GM12891 (cell line): ENCODE measurements around the gene PGGHG.
"Not testable (repeated sequence)": the region's sequence is repeated elsewhere in the genome, so short reads cannot be mapped to it uniquely, and the experiment has no call there.

Experiments used
- DNase-seq: peaks from one replicate; pipeline ENCODE4 v3.0.0; 2011; ENCODE audit warnings: low spot score; ENCODE audit not compliant: insufficient read length
- FAIRE-seq: peaks from 2 replicates; lab custom pipeline; 2011; peaks lifted over from hg19 to GRCh38; lab: Jason Lieb, UNC
- PAX5 ChIP-seq: IDR thresholded peaks from 2 replicates; pipeline ENCODE4 v1.6.1; 2011; ENCODE audit warnings: low read length, moderate library complexity, mild to moderate bottlenecking; ENCODE audit not compliant: insufficient read depth, severe bottlenecking
- POLR2A ChIP-seq: IDR thresholded peaks from 2 replicates; pipeline ENCODE4 v1.6.1; 2011; ENCODE audit warnings: low read depth, low read length, control low read depth
- POLR2AphosphoS5 ChIP-seq: IDR thresholded peaks from 2 replicates; pipeline ENCODE4 v1.6.1; 2011; ENCODE audit warnings: low read depth, low read length, control low read depth
- POU2F2 ChIP-seq: IDR thresholded peaks from 2 replicates; pipeline ENCODE4 v1.6.1; 2011; ENCODE audit warnings: low read depth, mild to moderate bottlenecking, control low read depth, low read length, moderate library complexity
- SPI1 ChIP-seq: IDR thresholded peaks from 2 replicates; pipeline ENCODE4 v1.6.1; 2011; ENCODE audit warnings: low read depth, low read length, control low read depth
- TAF1 ChIP-seq: IDR thresholded peaks from 2 replicates; pipeline ENCODE4 v1.6.1; 2011; ENCODE audit warnings: low read depth, low read length, control low read depth

PGGHG gene

GRCh38 chr11:268716-269145, 20.2 kb upstream of the PGGHG start:
- 0 out of 2 replicates have a peak, but pooled peaks have one; percentile 13 for TF ChIP-seq POLR2AphosphoS5
- DNase-seq, FAIRE-seq: not testable (repeated sequence)

DNA sequence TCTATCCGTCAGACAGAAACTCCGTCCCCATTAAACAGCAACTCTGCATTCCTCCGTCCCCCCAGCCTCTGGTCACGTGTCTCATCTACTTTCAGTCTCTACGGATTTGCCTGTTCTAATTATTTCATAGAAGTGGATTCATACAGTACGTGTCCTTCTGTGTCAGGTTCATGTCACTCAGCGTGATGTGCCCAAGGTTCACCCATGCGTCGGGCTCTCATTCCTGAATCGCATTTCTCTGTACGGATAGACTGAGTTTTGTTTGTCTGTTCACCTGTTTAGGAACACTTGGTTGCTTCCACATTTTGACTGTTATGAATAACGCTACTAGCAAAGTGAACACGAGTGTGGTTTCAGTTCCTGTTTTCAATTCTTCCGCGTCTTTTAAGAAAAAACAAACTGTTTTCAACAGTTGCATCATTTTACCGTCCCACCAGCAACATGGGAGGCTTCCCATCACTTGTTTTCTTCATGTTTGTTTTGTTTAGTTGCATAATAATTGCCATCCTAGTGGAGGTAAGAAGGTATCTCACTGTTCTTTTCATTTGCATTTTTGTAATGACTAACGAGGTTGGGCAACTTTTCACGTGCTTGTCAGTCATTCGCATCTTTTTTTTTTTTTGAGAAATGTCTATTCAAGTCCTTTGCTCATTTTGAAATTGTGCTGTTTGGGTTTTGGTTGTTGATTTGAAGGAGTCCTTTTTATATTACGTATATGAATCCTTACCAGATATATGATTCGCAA, 19.6 kb upstream of the PGGHG start:
- FAIRE-seq (peak; percentile 97), DNase-seq (no peak)

DNA sequence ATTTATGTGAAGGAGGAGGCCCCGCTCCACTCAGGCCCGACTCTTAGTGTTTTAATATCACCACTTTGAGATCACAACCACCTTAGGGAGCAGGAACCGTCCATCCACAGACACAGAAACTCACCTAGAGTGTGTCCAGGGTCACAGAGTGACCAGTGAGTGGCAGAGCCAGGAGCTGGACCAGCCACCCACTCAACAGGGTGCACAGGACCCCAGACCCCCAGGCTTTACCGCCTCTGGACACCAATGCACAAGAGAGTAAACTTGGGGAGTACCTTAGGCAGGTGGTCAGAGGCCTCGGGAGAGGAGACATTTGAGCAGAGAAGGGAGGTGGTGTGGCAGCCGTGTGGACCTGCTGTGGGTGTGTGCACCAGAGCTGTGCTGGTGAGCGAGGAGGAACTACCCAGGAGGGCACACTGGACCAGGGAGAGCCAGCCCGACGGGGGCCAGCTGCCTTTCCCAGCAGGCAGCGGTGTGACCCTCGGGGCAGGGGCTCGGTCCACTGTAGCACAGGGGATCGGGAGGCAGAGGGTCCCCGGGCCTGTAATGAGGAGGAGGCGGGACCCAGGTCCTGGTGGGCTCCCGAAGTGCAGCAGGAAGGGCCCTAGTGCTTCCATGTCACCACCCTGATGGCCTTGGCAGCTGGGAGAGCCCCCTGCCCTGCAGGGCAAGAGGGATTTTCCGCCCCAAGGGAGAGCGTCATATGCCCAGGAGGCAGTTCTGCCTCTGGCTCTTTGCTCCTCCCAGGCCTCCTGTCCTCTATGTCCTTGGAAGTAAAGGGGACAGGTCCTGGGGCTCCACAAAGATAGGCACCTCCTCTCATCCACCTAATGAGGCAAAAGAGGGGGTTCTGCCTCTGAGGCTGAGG, 18.2 kb upstream of the PGGHG start:
- TF ChIP-seq TAF1 (no peak), POLR2AphosphoS5 (no peak), POU2F2 (no peak), SPI1 (no peak), POLR2A (no peak), PAX5 (no peak)
- DNase-seq: no peak
- FAIRE-seq: peak; percentile 57

More for the DNA sequence above, 19.6 kb upstream of the PGGHG start:
- TF ChIP-seq POLR2A: no peak; the same call in 1 of the 2 replicates
- 0 out of 2 replicates have a peak, but pooled peaks have one; percentile 46 for TF ChIP-seq POLR2AphosphoS5
- peak; percentile 100 for TF ChIP-seq SPI1
- no peak for TF ChIP-seq PAX5
- peak; percentile 43; the same call in 1 of the 2 replicates for TF ChIP-seq TAF1
- TF ChIP-seq POU2F2: peak; percentile 55; the same call in 1 of the 2 replicates

DNA sequence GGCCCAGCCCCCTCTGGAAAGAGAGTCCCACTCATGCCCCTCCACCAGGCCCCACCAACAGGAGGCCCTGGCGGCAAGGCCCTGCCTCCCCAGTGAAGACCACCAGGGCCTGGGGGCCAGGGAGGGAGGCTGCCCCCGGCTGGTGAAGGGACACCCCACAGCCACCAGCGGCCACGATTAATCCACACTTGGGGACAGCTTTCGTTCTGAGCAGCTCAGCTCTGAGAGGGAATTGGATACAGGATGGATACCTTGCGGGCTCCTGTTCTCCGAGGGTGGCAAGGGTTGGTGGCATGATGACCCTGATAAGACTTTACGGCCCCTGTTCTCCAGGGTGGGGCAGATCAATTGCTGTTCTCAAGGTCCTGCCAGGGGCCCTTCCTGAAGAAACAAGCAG, 17.6 kb upstream of the PGGHG start:
- TF ChIP-seq SPI1: no peak
- TF ChIP-seq POLR2AphosphoS5: no peak
- DNase-seq (no peak), FAIRE-seq (no peak)

DNA sequence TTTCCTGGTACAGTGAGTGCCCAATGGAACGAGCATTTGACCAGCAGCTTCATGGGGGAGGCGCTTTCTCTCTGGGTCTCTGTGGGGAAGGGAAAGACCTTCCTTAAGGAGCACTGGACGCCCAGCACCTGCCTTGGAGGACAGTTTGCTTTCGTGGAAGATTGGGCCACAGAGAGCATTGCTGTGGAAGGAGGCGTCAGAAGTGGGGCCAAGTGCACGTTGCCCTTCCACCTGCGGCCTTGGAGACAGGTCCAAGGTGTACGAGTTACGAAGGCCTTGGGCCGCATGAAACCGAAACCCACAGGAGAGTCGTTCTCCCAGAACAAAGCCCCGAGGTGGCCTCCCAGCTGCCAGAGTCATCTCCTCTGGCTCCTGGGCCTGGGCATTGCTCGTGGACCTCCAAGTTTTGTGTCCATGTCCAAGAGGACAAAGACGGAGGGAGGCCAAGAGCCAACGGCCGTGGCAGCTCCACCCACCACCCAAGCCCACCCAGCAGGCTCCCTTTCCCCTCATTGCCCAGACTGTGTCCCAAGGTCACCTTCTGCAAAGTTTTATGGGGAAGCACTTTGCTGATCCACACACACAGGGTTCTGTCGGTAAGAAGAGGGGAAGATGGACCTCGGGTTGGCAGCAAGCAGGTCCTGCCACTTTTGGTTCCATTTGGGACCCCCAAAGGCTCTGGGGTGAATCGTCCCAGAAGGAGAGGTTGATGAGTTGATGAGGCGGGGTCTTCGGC, 16.6 kb upstream of the PGGHG start:
- FAIRE-seq: no peak
- TF ChIP-seq PAX5: no peak
- TF ChIP-seq SPI1: no peak
- no peak for TF ChIP-seq POU2F2
- TF ChIP-seq TAF1: no peak
- TF ChIP-seq POLR2A: no peak
- TF ChIP-seq POLR2AphosphoS5: no peak
- no peak for DNase-seq

GRCh38 chr11:272931-273198, 16.1 kb upstream of the PGGHG start:
- FAIRE-seq: no peak
- DNase-seq: no peak
- TF ChIP-seq TAF1: no peak
- no peak for TF ChIP-seq POLR2AphosphoS5
- no peak for TF ChIP-seq SPI1

DNA sequence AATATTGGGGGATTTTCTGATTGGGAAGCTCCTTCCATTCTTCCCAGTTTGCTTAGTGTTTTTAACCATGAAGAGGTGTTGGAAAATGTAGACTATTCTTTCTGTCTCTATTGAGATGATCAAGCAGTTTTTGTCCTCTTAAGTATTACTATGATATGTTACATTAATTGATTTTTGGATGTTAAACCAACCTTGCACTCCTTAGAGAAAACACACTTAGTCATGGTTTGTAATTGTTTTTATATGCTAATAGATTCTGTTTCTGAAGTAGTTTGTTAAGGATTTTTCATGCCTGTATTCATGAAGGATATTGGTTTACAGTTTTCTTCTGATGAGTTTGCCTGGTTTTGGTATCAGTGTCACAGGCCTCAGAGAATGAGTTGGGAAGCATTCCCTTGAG, 12.7 kb upstream of the PGGHG start:
- no peak for DNase-seq
- FAIRE-seq: no peak
- TF ChIP-seq TAF1: no peak
- TF ChIP-seq POU2F2: no peak
- TF ChIP-seq POLR2AphosphoS5: no peak
- no peak for TF ChIP-seq PAX5
- no peak for TF ChIP-seq POLR2A
- TF ChIP-seq SPI1: no peak

DNA sequence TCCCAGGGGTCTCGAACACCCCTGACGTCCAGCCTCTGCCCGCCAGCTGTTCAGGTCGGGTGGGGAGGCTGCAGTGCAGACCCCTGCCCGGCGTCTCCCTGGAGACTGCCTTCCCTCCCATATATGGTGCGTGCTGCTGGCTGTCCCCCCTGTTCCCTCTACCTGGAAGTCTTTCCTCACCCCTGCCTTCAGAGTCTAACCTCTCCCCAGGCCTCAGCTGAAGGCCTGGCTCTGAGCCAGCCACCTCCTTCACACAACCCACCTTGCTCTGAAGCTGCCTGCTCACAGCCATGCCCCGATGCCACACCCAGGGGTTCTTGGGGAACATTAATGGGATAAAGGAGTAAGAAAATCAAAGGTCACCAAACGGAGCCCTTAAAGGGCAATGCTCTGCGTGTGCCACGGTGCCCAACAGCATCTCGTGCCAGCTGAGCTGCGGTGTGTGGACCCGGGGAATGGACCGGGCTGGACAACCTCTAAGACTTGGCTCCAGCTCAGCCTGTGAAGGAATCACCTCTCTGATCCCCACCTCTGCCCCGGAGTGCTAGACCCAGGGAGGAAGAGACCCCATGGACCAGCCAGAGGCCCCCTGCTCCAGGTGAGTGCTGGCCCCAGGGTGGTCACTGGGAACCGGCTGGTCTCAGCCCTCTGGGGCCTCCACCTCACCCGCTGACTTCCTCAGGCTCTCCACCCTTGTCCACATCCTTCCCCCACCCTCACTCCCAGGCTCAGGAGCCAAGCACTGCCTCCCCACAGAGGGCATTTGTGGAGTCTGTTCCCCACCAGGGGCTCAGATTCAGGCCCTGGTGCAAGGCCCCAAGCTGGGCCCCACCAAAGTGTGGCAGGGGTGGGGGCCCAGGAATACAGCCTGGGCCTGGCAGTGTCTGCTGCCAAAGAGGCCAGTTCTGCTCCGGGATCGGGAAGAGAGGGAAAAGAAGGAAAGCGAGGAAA, 10.7 kb upstream of the PGGHG start, which contains the start of gene NLRP6:
Gene NLRP6 (plus strand): TSS at position 407 of the 951 bp plus-strand sequence. CDS start 163 bp downstream, at position 570.
- TF ChIP-seq POLR2AphosphoS5 (no peak), SPI1 (no peak), POLR2A (no peak), POU2F2 (no peak), PAX5 (no peak), TAF1 (no peak)
- DNase-seq (peak; percentile 24), FAIRE-seq (no peak)
